HG03196 (cell line): ENCODE results near the gene NFYB.
"Not testable (repeated sequence)": the region's sequence is repeated elsewhere in the genome, so short reads cannot be mapped to it uniquely, and the experiment has no call there.

Experiments
- ATAC-seq: cut with Tn5 transposase; IDR thresholded peaks from one replicate; pipeline ENCODE4 v1.9.1; 2021; ENCODE audit not compliant: unreplicated experiment

Gene NFYB

DNA sequence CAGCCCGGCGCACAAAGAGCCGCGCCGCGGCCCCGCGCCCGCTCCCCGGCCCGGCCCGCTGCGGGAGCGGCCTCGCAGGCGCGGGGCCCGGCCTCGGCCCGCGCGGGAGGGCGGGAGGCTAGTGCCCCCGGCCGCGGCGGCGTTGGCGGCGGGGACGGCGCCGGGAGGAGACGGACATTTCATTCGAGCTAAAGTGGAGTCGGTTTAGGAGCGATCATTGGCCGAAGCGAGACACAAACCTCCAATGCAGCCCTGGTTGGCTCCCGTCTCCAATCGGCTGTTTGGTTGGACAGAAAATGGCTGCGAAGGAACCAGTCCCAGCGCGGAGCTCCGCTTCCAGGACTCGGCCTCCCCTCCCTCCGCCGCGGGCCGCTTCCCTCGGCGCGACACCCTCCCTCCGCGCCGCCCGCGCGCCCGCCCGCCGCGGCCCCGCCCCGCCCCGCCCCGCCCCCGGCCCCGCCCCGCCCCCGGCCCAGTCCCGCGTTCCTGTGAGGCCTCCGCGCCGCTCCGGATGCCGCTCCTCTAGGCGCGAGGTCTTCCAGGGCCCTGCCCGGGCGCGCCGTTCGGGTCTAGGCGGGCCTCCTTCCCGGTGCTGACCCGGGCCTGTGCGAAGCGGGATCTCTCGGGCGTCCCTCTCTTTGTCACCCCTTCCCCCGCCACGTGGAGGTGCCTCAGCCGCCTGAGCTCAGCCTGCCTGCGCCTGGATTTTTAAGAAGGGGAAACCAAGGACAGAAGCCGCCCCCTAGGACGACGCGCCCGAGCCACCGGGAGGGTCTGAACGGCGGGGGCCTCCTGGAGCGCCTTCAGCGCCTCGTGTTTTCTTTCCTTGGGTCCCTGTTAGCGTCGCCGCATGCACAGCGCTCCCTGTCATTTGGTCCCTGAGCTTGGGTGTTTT lies at the start of gene NFYB:
Gene NFYB (minus strand): TSS at position 309 of the 895 bp plus-strand sequence. CDS start 2,757 bp downstream, outside the sequence.
- peak; percentile 87 for ATAC-seq

GRCh38 chr12:104187446-104188155 lies 49.6 kb upstream of the NFYB start:
- ATAC-seq: no peak

DNA sequence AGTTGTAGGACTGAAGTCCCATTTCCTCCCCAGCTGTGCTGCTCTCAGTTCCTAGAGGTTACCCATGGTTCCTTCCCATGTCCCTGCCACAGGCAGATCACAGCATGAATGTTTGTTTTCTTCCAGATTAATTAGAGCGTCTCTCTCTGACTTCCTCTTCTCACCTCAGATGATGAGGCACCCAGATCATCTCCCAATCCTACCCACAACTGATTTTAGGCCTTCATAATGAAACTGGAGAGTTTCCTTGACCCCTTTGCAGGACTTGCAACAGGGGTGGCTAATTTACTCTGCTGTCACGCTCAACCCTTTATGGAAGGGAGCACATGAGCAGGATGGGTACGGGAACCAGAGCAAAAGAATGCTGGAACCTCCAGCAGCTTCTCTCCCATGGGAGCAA lies 45.4 kb upstream of the NFYB start:
- ATAC-seq: no peak

DNA sequence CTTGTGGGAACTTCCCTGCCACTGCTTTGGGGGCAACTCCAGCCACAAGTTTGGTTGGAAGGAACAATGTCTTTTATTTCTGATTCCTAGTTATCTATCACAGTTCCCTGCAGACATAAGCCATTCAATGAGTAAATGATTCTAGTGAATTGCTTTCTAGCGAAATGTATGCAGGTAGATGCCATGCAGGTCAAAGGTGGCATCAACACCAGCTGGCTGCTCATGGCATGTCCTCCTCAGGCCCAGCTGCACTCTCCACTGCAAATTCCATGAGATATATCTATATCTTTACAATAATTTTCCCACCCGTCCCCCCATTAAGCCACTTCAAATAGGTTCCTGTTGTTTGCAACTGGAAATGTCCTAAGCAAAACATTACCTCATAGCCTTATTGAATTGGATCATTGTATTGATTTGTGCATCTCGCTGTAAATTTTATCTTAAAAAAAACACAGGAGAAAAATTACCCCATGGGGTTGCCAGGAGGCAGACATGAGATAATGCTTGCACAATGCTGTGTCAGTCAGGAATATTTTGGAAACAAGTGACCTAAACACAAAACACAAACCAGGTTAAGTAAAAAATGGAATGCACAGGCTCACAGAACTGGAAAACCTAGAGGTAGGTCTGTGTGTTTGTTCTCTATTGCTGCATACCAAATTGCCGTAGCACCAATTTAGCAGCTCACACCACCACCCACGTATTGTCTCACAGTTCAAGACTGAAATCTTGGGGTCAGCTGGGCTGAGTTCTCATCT lies 44.8 kb upstream of the NFYB start:
- no peak for ATAC-seq

DNA sequence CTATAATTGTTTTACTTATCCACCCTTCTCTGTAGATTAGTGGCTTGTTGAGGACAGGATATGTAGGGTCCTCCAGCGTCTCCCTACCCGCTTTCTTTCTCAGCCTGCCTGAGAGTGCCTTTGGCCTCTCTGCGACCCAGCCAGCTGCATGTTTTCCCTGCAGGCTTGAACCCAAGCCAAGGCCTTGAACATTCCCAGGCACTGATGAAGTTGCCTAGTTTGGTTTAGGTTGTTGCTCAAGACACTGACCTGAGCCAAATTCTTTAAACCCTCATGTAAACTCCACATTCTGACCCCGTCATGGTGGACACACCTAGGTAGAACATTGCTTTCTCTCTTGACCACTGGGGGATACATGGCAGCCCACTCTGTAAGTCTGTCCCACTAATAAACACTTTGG lies 44.1 kb upstream of the NFYB start:
- ATAC-seq: no peak

GRCh38 chr12:104181313-104181712 lies 43.3 kb upstream of the NFYB start:
- ATAC-seq: no peak

DNA sequence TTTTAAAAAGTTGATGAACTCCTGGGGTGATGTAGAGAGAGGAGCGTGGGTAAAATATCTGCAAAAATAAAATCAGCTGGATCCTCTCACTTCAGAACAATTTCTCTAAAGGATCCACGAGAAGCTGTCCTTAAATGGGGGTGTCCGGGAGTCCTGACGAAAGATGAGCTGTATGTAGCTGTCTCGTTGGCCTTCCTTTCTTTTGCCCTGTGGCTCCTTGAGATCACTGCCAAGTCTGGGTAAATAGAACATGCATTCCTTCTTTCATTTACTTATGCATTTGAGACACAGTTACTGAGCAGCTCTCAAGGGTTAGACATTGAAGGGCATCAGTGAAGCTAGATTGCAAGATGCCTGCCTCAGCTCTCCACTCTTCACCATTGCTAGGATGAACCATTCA lies 42.4 kb upstream of the NFYB start:
- ATAC-seq: no peak

GRCh38 chr12:104177663-104178501 lies 39.9 kb upstream of the NFYB start:
- no peak for ATAC-seq

DNA sequence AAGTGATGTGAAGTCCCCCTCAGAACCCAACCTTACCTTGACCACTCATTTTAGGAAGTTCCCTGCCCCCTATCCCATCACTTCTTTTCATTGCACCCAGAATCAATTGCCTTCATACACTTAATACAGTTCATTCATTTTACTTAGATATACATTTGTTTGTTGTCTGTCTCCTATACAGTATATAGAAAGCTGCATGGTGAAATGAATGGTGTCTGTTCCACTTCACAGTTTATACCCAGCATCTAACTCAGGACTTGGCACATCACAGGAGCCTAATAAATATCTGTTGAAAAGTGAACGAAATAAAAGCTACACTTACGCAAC lies 39.3 kb upstream of the NFYB start:
- no peak for ATAC-seq

- ATAC-seq: no peak
These were observed 37.8 kb upstream of the NFYB start for GRCh38 chr12:104175726-104176247.

GRCh38 chr12:104173804-104174203 lies 35.8 kb upstream of the NFYB start:
- ATAC-seq: not testable (repeated sequence)

- no peak for ATAC-seq
These were observed 34.5 kb upstream of the NFYB start for GRCh38 chr12:104172570-104172947.

DNA sequence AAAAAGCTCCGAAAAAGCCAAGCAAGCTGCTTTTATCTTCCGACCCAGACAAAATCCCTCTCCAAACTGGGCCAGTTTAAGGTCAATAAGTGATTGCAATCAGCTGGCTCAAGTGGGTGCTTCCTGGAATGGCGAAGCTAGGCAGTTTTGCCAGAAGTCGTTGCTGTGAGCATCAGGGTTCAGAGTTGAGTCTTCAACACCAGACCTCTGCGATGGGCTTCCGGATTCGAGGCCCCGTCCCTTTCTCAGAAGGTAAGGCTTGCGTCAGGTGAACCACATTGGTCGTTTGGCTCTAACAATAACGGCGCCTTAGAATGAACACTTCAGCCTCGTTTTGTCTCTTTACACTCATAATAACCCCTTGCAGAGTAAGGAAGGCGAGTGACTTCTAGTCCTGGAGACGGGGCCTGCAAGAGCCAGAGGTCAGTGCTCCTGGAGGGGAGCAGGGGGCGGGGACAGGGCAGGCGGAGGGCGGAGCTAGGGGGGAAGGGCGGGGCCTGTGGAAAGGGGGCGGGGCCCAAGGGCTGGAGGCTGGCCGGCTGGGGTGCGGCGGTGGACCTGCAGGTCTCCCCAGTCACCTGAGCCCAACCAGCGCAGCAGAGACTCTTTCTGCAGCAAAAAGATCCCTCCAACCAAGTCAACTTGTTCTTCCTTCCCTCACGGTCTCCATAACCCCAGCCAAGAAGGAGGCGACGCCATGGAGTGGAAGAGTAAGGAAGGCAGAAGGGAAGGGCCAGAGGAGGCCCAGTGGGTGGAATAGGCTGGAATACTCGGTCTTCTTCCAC lies 34.0 kb upstream of the NFYB start:
- ATAC-seq: no peak

- ATAC-seq: no peak
These were observed 30.6 kb upstream of the NFYB start for GRCh38 chr12:104168596-104168995.

- no peak for ATAC-seq
These were observed 29.8 kb upstream of the NFYB start for GRCh38 chr12:104167519-104168458.

- no peak for ATAC-seq
These were observed 28.5 kb upstream of the NFYB start for GRCh38 chr12:104166465-104166864.

GRCh38 chr12:104165801-104166200 lies 27.8 kb upstream of the NFYB start:
- ATAC-seq: no peak

DNA sequence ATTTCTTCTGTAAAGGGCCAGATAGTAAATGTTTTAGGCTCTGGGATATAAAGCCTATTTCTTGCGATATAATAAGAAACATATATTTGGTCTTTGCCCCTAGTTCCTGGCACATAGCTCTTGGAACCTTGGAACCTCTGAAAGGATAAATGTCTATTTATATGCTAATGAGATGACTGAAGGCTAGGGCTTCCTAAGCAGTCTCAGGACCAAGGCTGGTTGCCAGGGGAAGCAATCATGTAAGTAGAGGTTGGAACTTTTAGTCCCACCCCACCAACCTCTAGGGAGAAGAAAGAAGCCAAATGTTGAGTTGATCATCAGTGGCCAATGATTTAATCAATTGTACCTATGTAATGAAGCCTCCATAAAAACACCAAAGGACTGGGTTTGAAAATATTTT lies 26.6 kb upstream of the NFYB start:
- no peak for ATAC-seq

DNA sequence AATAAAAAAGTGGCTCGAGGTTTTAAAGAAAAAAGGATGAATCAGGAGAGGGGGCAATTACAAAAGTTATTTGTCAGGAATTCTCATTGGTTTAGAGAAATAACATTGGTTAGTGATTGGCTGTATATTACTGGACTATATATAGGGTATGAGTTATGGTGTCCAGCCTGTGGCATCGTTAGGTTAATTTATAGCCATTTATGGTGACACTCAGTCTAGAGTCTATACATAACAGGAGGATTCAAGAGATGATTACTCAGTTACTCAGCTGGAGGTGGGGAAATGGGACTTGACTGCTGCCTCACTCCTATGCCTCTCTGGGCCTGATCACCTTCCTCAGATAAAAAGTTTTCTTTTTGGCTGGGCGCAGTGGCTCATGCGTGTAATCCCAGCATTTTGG lies 25.6 kb upstream of the NFYB start:
- ATAC-seq: no peak
